GM21367 (cell line): ENCODE results near the gene COL4A2.

ENCODE experiments used
- ATAC-seq: cut with Tn5 transposase; IDR thresholded peaks from one replicate; pipeline ENCODE4 v1.9.1; 2021; ENCODE audit not compliant: unreplicated experiment

COL4A2 gene

GRCh38 chr13:110432522-110432921, 125.4 kb downstream of the COL4A2 start:
- ATAC-seq, result no peak

GRCh38 chr13:110433014-110433413, 125.9 kb downstream of the COL4A2 start:
- ATAC-seq, result no peak

- ATAC-seq, result no peak
These were observed 127.5 kb downstream of the COL4A2 start for GRCh38 chr13:110434629-110435028.

- ATAC-seq, result no peak
These were observed 128.2 kb downstream of the COL4A2 start for GRCh38 chr13:110435331-110435730.

GRCh38 chr13:110436276-110436675, 129.2 kb downstream of the COL4A2 start:
- ATAC-seq, result no peak

GRCh38 chr13:110436786-110437370, 129.8 kb downstream of the COL4A2 start:
- no peak for ATAC-seq

GRCh38 chr13:110438211-110438610, 131.1 kb downstream of the COL4A2 start:
- ATAC-seq, result no peak

- no peak for ATAC-seq
These were observed 131.7 kb downstream of the COL4A2 start for GRCh38 chr13:110438776-110439175.

GRCh38 chr13:110440946-110441731, 134.1 kb downstream of the COL4A2 start:
- no peak for ATAC-seq

- ATAC-seq, result no peak
These were observed 136.0 kb downstream of the COL4A2 start for GRCh38 chr13:110442930-110443621.

- ATAC-seq, result no peak
These were observed 136.6 kb downstream of the COL4A2 start for GRCh38 chr13:110443622-110444225.

- ATAC-seq, result no peak
These were observed 137.2 kb downstream of the COL4A2 start for GRCh38 chr13:110444226-110444653.

- ATAC-seq, result no peak
These were observed 138.1 kb downstream of the COL4A2 start for GRCh38 chr13:110445183-110445582.

- ATAC-seq, result no peak
These were observed 138.9 kb downstream of the COL4A2 start for GRCh38 chr13:110445722-110446574.

- no peak for ATAC-seq
These were observed 139.4 kb downstream of the COL4A2 start for GRCh38 chr13:110446575-110446890.

- no peak for ATAC-seq
These were observed 140.0 kb downstream of the COL4A2 start for GRCh38 chr13:110447058-110447511.

- no peak for ATAC-seq
These were observed 140.7 kb downstream of the COL4A2 start for GRCh38 chr13:110447801-110448200.

GRCh38 chr13:110448230-110448629, 141.1 kb downstream of the COL4A2 start:
- no peak for ATAC-seq

- ATAC-seq, result no peak
These were observed 141.6 kb downstream of the COL4A2 start for GRCh38 chr13:110448677-110449076.

- no peak for ATAC-seq
These were observed 142.3 kb downstream of the COL4A2 start for GRCh38 chr13:110449219-110450015.
